Esophagus muscularis mucosa (tissue), 4 donors: ENCODE measurements around the gene GSS. TPM values are rescaled to one million over a fixed set of nuclear protein-coding genes. Genes with fewer than 3 reads are reported as not detected.

ENCODE experiments used
- DNase-seq: peaks from one replicate; pipeline ENCODE4 v3.0.0-alpha.2; 2017; ENCODE audit errors: extremely low spot score
- H3K27ac ChIP-seq, 4 donors: fragments of 200-600 bp; sonication (generic); replicated peaks in 1 of 4; 1 replicate in 3 of 4; 2 replicates in 1 of 4; pipeline ENCODE4 v1.5.1; 2016 to 2019; ENCODE audit warnings: mild to moderate bottlenecking in 1 of 4
- H3K27me3 ChIP-seq, 4 donors: fragments of 200-600 bp; sonication (generic); one replicate each; pipeline versions ENCODE4 v1.5.1 to v1.6.0; 2016 to 2019
- H3K36me3 ChIP-seq, 4 donors: fragments of 200-600 bp; sonication (generic); one replicate each; pipeline ENCODE4 v1.5.1; 2016 to 2019
- H3K4me1 ChIP-seq, 4 donors: fragments of 200-600 bp; sonication (generic); one replicate each; pipeline ENCODE4 v1.5.1; 2016 to 2019
- H3K4me3 ChIP-seq, 4 donors: fragments of 200-600 bp; sonication (generic); 1 replicate in 2 of 4; 2 replicates in 2 of 4; pipeline ENCODE4 v1.5.1; 2016 to 2019; ENCODE audit warnings: mild to moderate bottlenecking in 4 of 4, moderate library complexity in 1 of 4
- H3K9me3 ChIP-seq, 4 donors: fragments of 200-600 bp; sonication (generic); 1 replicate in 3 of 4; 2 replicates in 1 of 4; pipeline ENCODE4 v1.5.1; 2016 to 2019
- EP300 ChIP-seq: sonication (generic); formaldehyde crosslinking; IDR thresholded peaks from one replicate; pipeline ENCODE4 v1.6.1; 2017; ENCODE audit warnings: antibody characterized with exemption
- POLR2A ChIP-seq: fragments of 450-650 bp; IDR thresholded peaks from one replicate; pipeline ENCODE4 v1.6.1; 2017; ENCODE audit warnings: antibody characterized with exemption, moderate library complexity, mild to moderate bottlenecking, low read depth
- POLR2AphosphoS5 ChIP-seq, 2 donors: sonication (generic); formaldehyde crosslinking; IDR thresholded peaks; one replicate each; pipeline ENCODE4 v1.6.1; 2017; ENCODE audit warnings: antibody characterized with exemption in 2 of 2
- WGBS: methylation state at CpG from one replicate; pipeline ENCODE4 v1.1.5; 2018; 5-methylcytosine and 5-hydroxymethylcytosine counted together
- intact Hi-C: fragments of 100-400 bp; cut with DNase I; formaldehyde crosslinking; loops from one replicate; pipeline ENCODE4 v1.15.1; 2023
- total RNA-seq, 4 donors: library from RNA; depleted of rRNA; stranded (reverse); fragments of >200 nt; gene quantifications; one replicate each; pipeline versions ENCODE4 v1.1.0 to v1.2.1, GENCODE V29; 2016
- TF ChIP-seq, protein P1 (sequence below), 3 experiments: fragments of 200-600 bp in 2 of 3; fragments of 450-650 bp in 1 of 3; sonication (generic) in 2 of 3; IDR thresholded peaks; one replicate each; pipeline ENCODE4 v1.5.1; 2017 to 2019; ENCODE audit warnings: antibody characterized with exemption in 3 of 3, mild to moderate bottlenecking in 2 of 3, moderate library complexity in 1 of 3

Gene GSS
- total RNA-seq, result 10 to 100 TPM; 27.7 to 36.1 (median 28.5) TPM

DNA sequence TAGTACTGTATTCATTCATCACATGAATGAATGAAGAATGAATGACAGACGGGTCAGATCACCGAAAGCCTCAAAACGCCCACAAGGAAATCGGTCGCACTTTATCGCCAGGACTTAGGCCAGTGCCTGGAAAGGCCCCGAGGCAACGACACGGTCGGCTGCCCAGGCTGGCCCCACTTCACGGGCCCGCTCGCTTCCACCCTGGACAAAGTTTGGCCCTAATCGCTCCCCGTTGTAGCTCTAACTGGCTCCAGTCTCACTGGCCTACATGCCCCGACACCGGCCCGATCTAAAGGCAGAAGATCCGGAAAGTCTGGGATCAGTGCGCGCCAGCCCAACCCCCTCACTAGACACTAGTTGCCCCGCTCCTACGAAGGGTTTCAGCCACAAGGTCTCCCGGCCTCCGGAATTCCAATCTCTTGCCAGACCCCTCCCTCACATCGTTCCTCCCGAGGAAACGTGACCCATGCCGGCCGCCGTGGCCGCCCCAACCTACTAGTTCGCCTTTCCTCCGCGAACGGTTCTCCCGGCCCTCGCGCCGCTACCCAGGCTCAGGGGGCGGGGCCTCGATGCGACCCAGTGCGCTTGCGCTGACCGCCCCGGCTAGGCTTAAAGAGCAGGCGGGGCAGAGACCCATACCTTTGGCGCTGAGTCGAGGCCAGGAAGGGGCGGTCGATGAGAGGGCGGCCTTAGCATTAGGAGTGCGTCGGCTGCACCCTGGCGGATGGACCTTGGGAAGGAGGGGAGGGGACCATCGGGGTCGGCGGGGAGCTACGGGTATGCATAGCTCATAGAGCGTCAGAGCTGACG is at the start of gene GSS, which contains the start of gene MYH7B:
TSS of gene GSS (minus strand) at position 576 of the 810 bp plus-strand sequence. CDS start 3,954 bp downstream, outside the sequence.
TSS of gene MYH7B (plus strand) at position 638 of the 810 bp plus-strand sequence. CDS start 22,138 bp downstream, outside the sequence.
- H3K27ac ChIP-seq, result peak within 1 kb of the TSS; percentile 84 to 92 (median 89)
- TF ChIP-seq EP300 (no peak), POLR2AphosphoS5 (IDR thresholded peaks at IDR 0.05) (peak; percentile 95), POLR2A (peak; percentile 73)
- TF ChIP-seq, protein P1, sequence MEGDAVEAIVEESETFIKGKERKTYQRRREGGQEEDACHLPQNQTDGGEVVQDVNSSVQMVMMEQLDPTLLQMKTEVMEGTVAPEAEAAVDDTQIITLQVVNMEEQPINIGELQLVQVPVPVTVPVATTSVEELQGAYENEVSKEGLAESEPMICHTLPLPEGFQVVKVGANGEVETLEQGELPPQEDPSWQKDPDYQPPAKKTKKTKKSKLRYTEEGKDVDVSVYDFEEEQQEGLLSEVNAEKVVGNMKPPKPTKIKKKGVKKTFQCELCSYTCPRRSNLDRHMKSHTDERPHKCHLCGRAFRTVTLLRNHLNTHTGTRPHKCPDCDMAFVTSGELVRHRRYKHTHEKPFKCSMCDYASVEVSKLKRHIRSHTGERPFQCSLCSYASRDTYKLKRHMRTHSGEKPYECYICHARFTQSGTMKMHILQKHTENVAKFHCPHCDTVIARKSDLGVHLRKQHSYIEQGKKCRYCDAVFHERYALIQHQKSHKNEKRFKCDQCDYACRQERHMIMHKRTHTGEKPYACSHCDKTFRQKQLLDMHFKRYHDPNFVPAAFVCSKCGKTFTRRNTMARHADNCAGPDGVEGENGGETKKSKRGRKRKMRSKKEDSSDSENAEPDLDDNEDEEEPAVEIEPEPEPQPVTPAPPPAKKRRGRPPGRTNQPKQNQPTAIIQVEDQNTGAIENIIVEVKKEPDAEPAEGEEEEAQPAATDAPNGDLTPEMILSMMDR (IDR thresholded peaks at IDR 0.05), result peak; percentile 61 to 85 (median 64)
- intact Hi-C loops, result loop anchor here (1.0 kb wide), 1 partner anchor 82 kb away; no protein-coding TSS in a partner anchor
- peaks cover 12 to 20% (median 17%) of the 10 kb centered on the region in 4 donors for H3K4me1 ChIP-seq
- peaks cover 0 to 8% (median 3%) of the 10 kb centered on the region in 4 donors for H3K36me3 ChIP-seq
- DNase-seq, result peak; percentile 99
- H3K9me3 ChIP-seq, result no peaks in the 10 kb centered on the region
- under 1% methylated on average over 46 of the region's 62 CpGs for WGBS
- no peaks in the 10 kb centered on the region for H3K27me3 ChIP-seq
- peak within 1 kb of the TSS; percentile 66 to 81 (median 74) for H3K4me3 ChIP-seq

DNA sequence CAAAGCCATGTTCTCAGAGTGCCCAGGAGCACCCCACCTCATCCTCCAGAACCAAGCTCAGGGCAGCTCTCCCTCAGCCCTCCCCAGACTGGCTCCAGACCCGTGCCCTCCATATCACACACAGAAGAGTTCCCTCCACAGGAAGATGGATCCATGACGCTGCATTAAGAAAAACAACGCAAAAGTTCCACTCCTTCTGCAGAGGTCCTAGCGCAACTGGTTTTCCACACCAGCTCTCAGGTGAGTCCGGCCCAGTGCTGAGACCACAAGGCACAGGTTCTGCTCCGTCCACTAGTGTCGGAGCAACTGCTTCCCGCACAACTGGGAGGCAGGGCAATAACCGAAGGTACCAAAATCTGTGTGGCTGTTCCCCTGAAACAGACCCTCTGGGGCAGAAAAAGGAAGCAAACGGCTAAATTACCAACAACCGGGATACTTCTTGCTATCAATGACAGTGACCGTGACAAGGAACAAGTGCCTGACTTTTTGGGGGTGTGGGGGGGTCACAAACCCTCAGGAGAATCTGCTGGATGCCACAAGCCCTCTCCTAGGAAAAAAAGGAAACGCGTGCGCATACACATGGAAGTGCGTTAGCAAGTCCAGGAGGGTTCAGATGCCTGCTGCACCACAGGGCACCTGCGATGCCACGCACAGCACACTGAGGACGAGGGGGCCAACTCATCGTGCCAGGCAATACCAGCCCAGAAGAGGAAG is 49.3 kb upstream of the GSS start:
- Histone ChIP-seq H3K36me3 (peaks cover 97 to 100% (median 100%) of the 10 kb centered on the region in 4 donors), H3K27me3 (no peaks in the 10 kb centered on the region), H3K4me3 (no peak overlapping the region), H3K27ac (no peak overlapping the region), H3K4me1 (no peaks in the 10 kb centered on the region), H3K9me3 (no peaks in the 10 kb centered on the region)
- 91% methylated on average over 19 of the region's 20 CpGs for WGBS
- TF ChIP-seq, protein P1 (IDR thresholded peaks at IDR 0.05), result no peak
- TF ChIP-seq POLR2AphosphoS5 (IDR thresholded peaks at IDR 0.05), result no peak
- TF ChIP-seq POLR2A, result no peak
- no peak for TF ChIP-seq EP300
- DNase-seq, result no peak
- intact Hi-C loops, result no loop called here

GRCh38 chr20:35004051-35004725 is 48.6 kb upstream of the GSS start:
- Histone ChIP-seq H3K9me3 (no peaks in the 10 kb centered on the region), H3K4me1 (no peaks in the 10 kb centered on the region), H3K27me3 (no peaks in the 10 kb centered on the region), H3K27ac (no peak overlapping the region), H3K36me3 (peaks cover 92 to 100% (median 100%) of the 10 kb centered on the region in 4 donors), H3K4me3 (no peak overlapping the region)
- 88% methylated on average over 14 of the region's 18 CpGs for WGBS
- DNase-seq, result no peak
- intact Hi-C loops, result no loop called here
- TF ChIP-seq, protein P1 (IDR thresholded peaks at IDR 0.05), result no peak
- TF ChIP-seq POLR2AphosphoS5 (IDR thresholded peaks at IDR 0.05) (no peak), POLR2A (no peak), EP300 (no peak)

DNA sequence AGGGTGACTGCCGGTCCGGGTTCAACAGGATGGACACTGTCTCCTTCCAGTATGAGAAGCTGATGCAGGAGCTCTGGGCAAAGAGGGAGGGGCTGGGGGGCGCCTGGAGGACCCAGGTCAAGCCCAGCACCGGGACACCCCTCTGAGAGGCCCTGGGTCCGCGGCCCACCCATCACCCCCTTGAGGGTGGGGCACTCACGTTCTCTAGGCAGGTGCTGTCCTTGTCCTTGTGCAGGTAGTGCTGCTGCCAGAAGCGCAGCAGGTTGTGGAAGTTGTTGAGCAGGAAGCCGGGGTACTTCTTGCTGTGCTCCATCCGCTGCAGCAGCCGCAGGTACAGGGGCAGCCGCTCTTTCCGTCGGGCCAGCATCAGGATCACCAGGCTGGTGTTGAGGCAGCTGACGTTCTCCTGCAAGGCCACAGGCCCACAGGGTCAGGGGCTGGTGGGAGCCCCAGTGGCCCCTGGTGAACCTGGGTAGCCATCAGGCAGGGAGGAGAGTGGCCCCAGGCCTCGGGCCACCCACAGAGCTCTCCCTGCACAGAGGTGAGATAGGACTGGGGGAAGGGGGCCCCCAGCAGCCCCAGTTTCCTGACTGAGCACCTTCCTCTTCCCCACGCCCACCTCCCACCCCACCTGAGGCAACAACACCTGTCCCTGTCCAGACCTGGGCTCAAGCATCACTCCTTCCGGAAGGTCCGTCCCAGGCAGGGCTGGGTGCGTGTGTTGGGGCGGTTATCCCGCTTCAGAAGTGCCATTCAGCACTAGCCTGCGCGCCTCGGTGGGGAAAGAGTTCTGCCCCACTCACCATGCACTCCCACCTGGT is 47.8 kb upstream of the GSS start:
- no peak overlapping the region for H3K4me3 ChIP-seq
- WGBS, result 91% methylated on average over 17 of the region's 25 CpGs
- TF ChIP-seq EP300, result no peak
- TF ChIP-seq POLR2AphosphoS5 (IDR thresholded peaks at IDR 0.05), result no peak
- TF ChIP-seq, protein P1 (IDR thresholded peaks at IDR 0.05), result no peak
- TF ChIP-seq POLR2A, result no peak
- intact Hi-C loops, result no loop called here
- peaks cover 92 to 100% (median 100%) of the 10 kb centered on the region in 4 donors for H3K36me3 ChIP-seq
- H3K9me3 ChIP-seq, result no peaks in the 10 kb centered on the region
- no peak for DNase-seq
- H3K4me1 ChIP-seq, result no peaks in the 10 kb centered on the region
- H3K27me3 ChIP-seq, result no peaks in the 10 kb centered on the region
- H3K27ac ChIP-seq, result no peak overlapping the region
